HG03342 (cell line): Measurements from ENCODE around the gene RNF215.

ENCODE experiments used
- ATAC-seq: cut with Tn5 transposase; IDR thresholded peaks from one replicate; pipeline ENCODE4 v1.9.1; 2021; ENCODE audit warnings: mild to moderate bottlenecking, moderate library complexity; ENCODE audit not compliant: unreplicated experiment

Gene RNF215

DNA sequence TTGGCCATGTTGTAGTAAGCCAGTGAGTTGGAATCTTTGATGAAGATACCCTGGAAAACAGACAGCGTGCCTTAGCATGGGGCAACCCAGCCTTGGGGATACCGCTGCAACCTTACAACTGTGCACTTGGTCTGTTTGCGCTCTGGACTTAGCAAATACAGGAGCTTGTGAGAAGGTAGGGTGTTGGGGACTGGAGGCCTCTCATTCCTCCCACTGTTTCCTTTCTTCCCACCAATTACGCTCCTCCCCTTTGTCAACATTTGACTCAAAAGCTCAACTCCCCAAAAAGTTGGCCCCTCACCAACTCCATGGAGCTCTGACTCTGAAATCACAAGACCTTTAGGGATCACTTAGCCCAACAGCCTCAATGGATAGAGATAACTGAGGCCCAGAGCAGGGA lies 52.6 kb downstream of the RNF215 start:
- ATAC-seq: no peak

DNA sequence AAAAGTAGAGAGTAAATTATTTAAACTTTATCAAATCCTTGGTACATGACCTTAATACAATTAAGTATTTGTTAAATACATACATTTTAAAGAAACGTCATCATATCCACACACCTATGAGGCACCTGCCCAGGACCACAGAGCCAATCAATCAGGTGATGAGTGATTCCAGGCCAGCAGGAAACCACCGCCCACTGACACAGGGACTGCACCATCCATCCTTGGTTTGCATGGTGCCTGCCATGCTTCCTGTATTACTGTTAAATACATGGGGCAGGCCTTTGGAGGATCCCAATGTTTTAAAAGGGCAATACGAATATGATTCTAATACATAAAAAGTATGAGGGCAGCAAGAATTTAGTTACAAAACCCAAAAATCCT lies 53.5 kb downstream of the RNF215 start:
- no peak for ATAC-seq

DNA sequence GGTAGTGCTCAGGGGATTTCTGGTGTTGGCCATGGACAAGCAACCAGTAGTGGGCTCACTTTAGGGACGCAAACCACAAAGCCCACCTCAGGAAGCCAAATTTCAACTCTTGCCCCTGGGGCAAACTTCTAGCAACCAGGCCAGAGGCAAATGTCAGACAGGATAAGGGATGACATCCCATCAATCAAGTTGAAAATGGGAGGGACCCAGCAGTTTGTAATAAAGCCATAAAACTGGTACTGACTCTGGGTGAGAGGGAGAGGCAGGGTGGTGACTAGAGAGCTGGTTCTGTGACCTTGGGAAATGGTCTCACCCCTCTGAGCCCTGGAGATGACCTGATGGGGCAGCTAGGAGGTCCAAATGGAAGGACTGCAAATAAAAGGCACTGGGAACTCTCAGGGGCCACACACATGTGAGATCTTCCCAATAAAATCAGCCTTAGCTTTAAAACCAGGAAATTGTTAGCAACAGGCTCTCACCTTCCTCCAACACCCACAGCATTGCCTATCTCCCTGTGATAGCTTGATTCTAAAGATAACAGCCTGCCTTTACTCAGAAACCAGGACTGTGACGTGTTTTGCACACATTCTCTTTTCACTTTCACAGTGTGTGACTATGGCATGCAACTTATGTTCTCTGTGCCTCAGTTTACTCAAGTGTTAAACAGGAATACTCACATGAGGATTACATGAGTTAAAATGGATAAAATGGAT lies 54.1 kb downstream of the RNF215 start:
- no peak for ATAC-seq

DNA sequence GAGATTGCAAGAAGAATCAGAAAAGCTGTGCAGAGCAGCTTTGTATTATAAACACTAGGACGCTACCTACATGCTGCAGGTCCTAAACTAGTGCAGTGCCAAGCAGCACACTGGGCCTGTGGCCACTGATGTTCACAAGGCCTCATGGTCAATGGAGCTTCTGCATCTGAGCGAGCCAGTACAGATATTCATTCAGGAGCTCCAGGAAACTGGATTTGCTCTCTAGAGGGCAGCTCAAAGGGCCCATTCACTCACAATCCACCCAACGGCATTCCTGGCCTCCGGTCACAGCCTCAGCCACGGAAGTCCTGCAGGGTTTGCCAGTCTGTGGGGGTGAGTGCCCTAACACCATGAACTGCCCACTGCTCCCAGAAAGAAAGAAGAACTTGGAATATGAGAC lies 54.7 kb downstream of the RNF215 start:
- ATAC-seq: no peak
